GM12878 (cell line): Measurements from ENCODE around the gene STBD1. TPM values are rescaled to one million over a fixed set of nuclear protein-coding genes. Genes with fewer than 3 reads are reported as not detected.

Source experiments
- ATAC-seq: fragments of 200-7000 bp; cut with Tn5 transposase; 3 replicates; pipeline ENCODE4 v1.9.1; 2020; ENCODE audit warnings: mild to moderate bottlenecking, moderate library complexity
- BruUV-seq: library from RNA; stranded (reverse); fragments of 400-500 nt; replicated peaks from 2 replicates; lab custom pipeline; 2021; lab: Mats Ljungman, UMichigan
- CTCF ChIA-PET: fragments of 300-600 bp; sonication (Branson Sonifier 250); formaldehyde crosslinking; extraction: SDS; loops from one replicate; lab custom pipeline; 2021; ENCODE audit warnings: inconsistent platforms; lab: Yijun Ruan, JAX
- POLR2A ChIA-PET: fragments of 350-600 bp; formaldehyde crosslinking; extraction: SDS; loops from one replicate; lab custom pipeline; 2021; ENCODE audit warnings: inconsistent platforms; lab: Charles Lee
- RAD21 ChIA-PET: fragments of 300-600 bp; sonication (Branson Sonifier 250); formaldehyde crosslinking; loops from one replicate; lab custom pipeline; 2023; ENCODE audit warnings: antibody characterized with exemption; ENCODE audit not compliant: unreplicated experiment; lab: Charles Lee
- SMC1A ChIA-PET: fragments of 300-600 bp; sonication (Branson Sonifier 250); formaldehyde crosslinking; loops from one replicate; lab custom pipeline; 2023; ENCODE audit not compliant: unreplicated experiment, uncharacterized antibody; lab: Charles Lee
- DNase-seq: peaks from one replicate; pipeline ENCODE4 v3.0.0-alpha.2; 2011; ENCODE audit warnings: low read depth, low spot score
- FAIRE-seq: peaks from 3 replicates; lab custom pipeline; 2011; peaks lifted over from hg19 to GRCh38; lab: Jason Lieb, UNC
- H2AFZ ChIP-seq: 2 replicates; pipeline ENCODE4 v1.6.0; 2011; ENCODE audit warnings: low read depth, low read length, control low read depth; ENCODE audit not compliant: control insufficient read depth
- H3K27ac ChIP-seq: 2 replicates; pipeline ENCODE4 v1.5.1; 2011; ENCODE audit warnings: control low read depth; ENCODE audit not compliant: control insufficient read depth, insufficient read depth
- H3K27me3 ChIP-seq, 2 experiments: replicated peaks in 1 of 2; 2 replicates each; pipeline versions ENCODE4 v1.6.0 to v1.6.1; 2011; ENCODE audit warnings: low read length in 1 of 2; ENCODE audit not compliant: control insufficient read depth in 2 of 2, insufficient read depth in 2 of 2
- H3K36me3 ChIP-seq, 2 experiments: 2 replicates each; pipeline ENCODE4 v1.5.1; 2011; ENCODE audit warnings: low read length in 1 of 2; ENCODE audit not compliant: control insufficient read depth in 2 of 2, insufficient read depth in 2 of 2
- H3K4me1 ChIP-seq: 2 replicates; pipeline ENCODE4 v1.6.1; 2011; ENCODE audit warnings: mild to moderate bottlenecking, low read length, moderate library complexity, mixed read lengths; ENCODE audit not compliant: control insufficient read depth, insufficient read depth
- H3K4me2 ChIP-seq: 2 replicates; pipeline ENCODE4 v1.6.0; 2011; ENCODE audit warnings: control low read depth; ENCODE audit not compliant: control insufficient read depth, insufficient read depth
- H3K4me3 ChIP-seq: fragments of 200-600 bp; sonication (generic); 2 replicates; pipeline ENCODE4 v1.5.1; 2016
- H3K79me2 ChIP-seq: 2 replicates; pipeline ENCODE4 v1.6.0; 2011; ENCODE audit warnings: low read length; ENCODE audit not compliant: control insufficient read depth, insufficient read depth
- H3K9ac ChIP-seq: 2 replicates; pipeline ENCODE4 v1.8.0; 2011; ENCODE audit warnings: low read length, control low read depth, mixed read lengths; ENCODE audit not compliant: control insufficient read depth, insufficient read depth
- H3K9me3 ChIP-seq: replicated peaks from 3 replicates; pipeline ENCODE4 v1.5.1; 2011; ENCODE audit warnings: mild to moderate bottlenecking, low read length; ENCODE audit not compliant: control insufficient read depth, insufficient read depth
- H4K20me1 ChIP-seq: 2 replicates; pipeline ENCODE4 v1.6.0; 2011; ENCODE audit not compliant: control insufficient read depth, insufficient read depth
- BRCA1 ChIP-seq: IDR thresholded peaks from 2 replicates; pipeline ENCODE4 v1.6.1; 2011; ENCODE audit warnings: low read depth, low read length, improper control_type of control experiment
- CEBPB ChIP-seq, 2 experiments: fragments of 150-350 bp in 1 of 2; IDR thresholded peaks; 2 replicates each; pipeline ENCODE4 v1.6.1; 2012 to 2014; ENCODE audit warnings: low read depth in 2 of 2, low read length in 2 of 2, borderline replicate concordance in 1 of 2, inconsistent platforms in 1 of 2
- GATAD2B ChIP-seq: fragments of 450-650 bp; conservative IDR thresholded peaks from 2 replicates; pipeline ENCODE4 v1.6.1; 2017; ENCODE audit warnings: low read depth, mild to moderate bottlenecking, moderate library complexity
- HDAC6 ChIP-seq: fragments of 200-600 bp; sonication (generic); IDR thresholded peaks from one replicate; pipeline ENCODE4 v1.8.0; 2017; ENCODE audit warnings: antibody characterized with exemption; ENCODE audit not compliant: unreplicated experiment
- JUNB ChIP-seq: IDR thresholded peaks from 2 replicates; pipeline ENCODE4 v1.6.1; 2016; ENCODE audit warnings: antibody characterized with exemption, mild to moderate bottlenecking
- MTA2 ChIP-seq: fragments of 450-650 bp; IDR thresholded peaks from 2 replicates; pipeline ENCODE4 v1.6.1; 2016; ENCODE audit warnings: low read depth, mild to moderate bottlenecking, moderate library complexity
- MYB ChIP-seq: fragments of 150-350 bp; IDR thresholded peaks from 2 replicates; pipeline ENCODE4 v1.6.1; 2014; ENCODE audit warnings: mild to moderate bottlenecking, low read depth, low read length, borderline replicate concordance
- POLR2AphosphoS2 ChIP-seq: IDR thresholded peaks from 2 replicates; pipeline ENCODE4 v1.6.1; 2011; ENCODE audit warnings: low read depth, mild to moderate bottlenecking, low read length, improper control_type of control experiment, moderate library complexity
- POLR2AphosphoS5 ChIP-seq: IDR thresholded peaks from 2 replicates; pipeline ENCODE4 v1.6.1; 2011; ENCODE audit warnings: mild to moderate bottlenecking, low read length, inconsistent platforms
- RUNX3 ChIP-seq: IDR thresholded peaks from 2 replicates; pipeline ENCODE4 v1.6.1; 2012; ENCODE audit warnings: low read length, inconsistent platforms
- SMARCA5 ChIP-seq: fragments of 450-650 bp; IDR thresholded peaks from 2 replicates; pipeline ENCODE4 v1.6.1; 2017; ENCODE audit warnings: mild to moderate bottlenecking
- SRF ChIP-seq, 2 experiments: IDR thresholded peaks; 2 replicates each; pipeline ENCODE4 v1.6.1; 2011; ENCODE audit warnings: low read depth in 2 of 2, low read length in 2 of 2, mild to moderate bottlenecking in 1 of 2, moderate library complexity in 1 of 2
- TCF7 ChIP-seq: IDR thresholded peaks from 2 replicates; pipeline ENCODE4 v1.6.1; 2014; ENCODE audit warnings: antibody characterized with exemption, borderline replicate concordance
- ZBED1 ChIP-seq: IDR thresholded peaks from 2 replicates; pipeline ENCODE4 v1.6.1; 2016; ENCODE audit warnings: borderline replicate concordance
- WGBS: methylation state at CpG from one replicate; pipeline ENCODE4 v1.1.6; 2016; ENCODE audit warnings: low lambda C conversion rate; ENCODE audit not compliant: insufficient replicate concordance, insufficient coverage; ENCODE audit errors: missing lambda C conversion rate; 5-methylcytosine and 5-hydroxymethylcytosine counted together
- in situ Hi-C: fragments of 300-500 bp; cut with MboI; formaldehyde crosslinking; loops from 9 replicates; pipeline ENCODE4 v1.14.3; 2018; ENCODE audit warnings: mixed read lengths
- intact Hi-C: fragments of 100-400 bp; cut with micrococcal nuclease; formaldehyde crosslinking; loops from one replicate; pipeline ENCODE4 v1.14.2; 2022; ENCODE audit not compliant: unreplicated experiment
- polyA plus RNA-seq, 11 experiments: library from polyadenylated mRNA; depleted of rRNA in 4 of 11; unstranded in 6 of 11; stranded (reverse) in 5 of 11; fragments of >200 nt; fragmentation: Nextera tagmentation in 4 of 11; fragmentation: Illumina TruSeq in 1 of 11; extraction: Ambion mirVana in 4 of 11; extraction: Trizol in 1 of 11; gene quantifications; 1 replicate in 1 of 11; 2 replicates in 10 of 11; pipeline versions ENCODE4 v1.2.1 to v1.2.3, GENCODE V29; 2011 to 2016; ENCODE audit warnings: inconsistent platforms in 2 of 11, missing spikeins in 2 of 11, low read depth in 1 of 11
- total RNA-seq, 4 experiments: library from RNA; depleted of rRNA in 3 of 4; stranded (reverse); fragments of >200 nt in 3 of 4; fragmentation: Illumina TruSeq in 1 of 4; extraction: Trizol in 1 of 4; gene quantifications; 2 replicates each; pipeline versions ENCODE4 v1.2.1 to v1.2.3, GENCODE V29; 2013 to 2021
- TF ChIP-seq, protein P1 (sequence below): IDR thresholded peaks from 2 replicates; pipeline ENCODE4 v1.6.1; 2012; ENCODE audit warnings: low read depth, low read length, improper control_type of control experiment
- TF ChIP-seq, protein P2 (sequence below): fragments of 450-650 bp; conservative IDR thresholded peaks from 2 replicates; pipeline ENCODE4 v1.6.1; 2017; ENCODE audit warnings: mild to moderate bottlenecking, moderate library complexity
- TF ChIP-seq, protein P3 (sequence below): IDR thresholded peaks from 2 replicates; pipeline ENCODE4 v1.6.1; 2011; ENCODE audit warnings: low read depth, mild to moderate bottlenecking, low read length, moderate library complexity, borderline replicate concordance; ENCODE audit errors: extremely low read depth
- TF ChIP-seq, protein P4 (sequence below): IDR thresholded peaks from 2 replicates; pipeline ENCODE4 v1.6.1; 2011; ENCODE audit warnings: borderline replicate concordance, low read depth, mild to moderate bottlenecking, moderate library complexity, low read length; ENCODE audit not compliant: insufficient read depth, poor library complexity, severe bottlenecking

Gene STBD1
- total and polyA plus RNA-seq, 10 of the 15 experiments (the other 5 are each of a cell fraction or from before 2014, with no cell fraction given) = 0.04 to 0.10 (median 0.05) TPM; not detected in 7

DNA sequence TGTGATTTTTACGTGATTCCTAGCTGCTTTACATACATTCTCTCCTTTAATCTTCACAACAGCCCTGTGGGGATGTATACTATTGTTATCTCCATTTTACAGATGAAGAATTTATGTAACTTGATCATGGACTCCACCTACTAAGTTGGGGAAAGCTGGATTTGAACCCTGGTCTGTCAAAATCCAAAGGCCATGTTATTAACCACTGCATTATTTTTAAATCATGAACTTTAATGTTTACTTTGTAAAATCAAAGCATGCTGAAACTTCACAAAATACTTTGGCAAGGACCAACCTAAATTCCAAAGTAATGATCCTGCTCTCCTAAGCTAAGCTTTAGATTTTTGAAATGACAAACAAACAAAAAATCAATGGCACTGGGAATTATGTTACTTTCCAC, 28.9 kb upstream of the STBD1 start (continued):
- TF ChIP-seq, protein P1, sequence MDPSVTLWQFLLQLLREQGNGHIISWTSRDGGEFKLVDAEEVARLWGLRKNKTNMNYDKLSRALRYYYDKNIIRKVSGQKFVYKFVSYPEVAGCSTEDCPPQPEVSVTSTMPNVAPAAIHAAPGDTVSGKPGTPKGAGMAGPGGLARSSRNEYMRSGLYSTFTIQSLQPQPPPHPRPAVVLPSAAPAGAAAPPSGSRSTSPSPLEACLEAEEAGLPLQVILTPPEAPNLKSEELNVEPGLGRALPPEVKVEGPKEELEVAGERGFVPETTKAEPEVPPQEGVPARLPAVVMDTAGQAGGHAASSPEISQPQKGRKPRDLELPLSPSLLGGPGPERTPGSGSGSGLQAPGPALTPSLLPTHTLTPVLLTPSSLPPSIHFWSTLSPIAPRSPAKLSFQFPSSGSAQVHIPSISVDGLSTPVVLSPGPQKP = no peak

DNA sequence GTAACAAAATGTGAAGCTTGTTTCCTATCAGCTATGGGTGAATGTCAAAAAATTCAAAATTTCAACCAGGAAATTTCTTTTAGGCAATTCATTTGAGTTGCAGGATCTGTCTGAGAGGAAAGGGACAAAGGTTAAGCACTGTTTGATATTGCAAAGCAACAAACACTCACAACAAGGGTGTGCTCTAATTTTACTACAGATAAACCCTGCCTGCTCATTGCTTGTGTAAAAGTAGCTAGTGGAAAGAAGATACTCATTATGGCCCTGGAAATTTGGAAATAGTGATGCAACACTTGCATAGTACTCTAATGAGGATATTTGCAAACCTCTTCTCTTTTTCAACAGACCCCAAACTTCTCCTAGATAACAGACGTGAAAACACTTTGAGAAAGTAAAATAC, 27.9 kb upstream of the STBD1 start:
- H3K36me3 ChIP-seq = no peaks in the 10 kb centered on the region
- H3K27ac ChIP-seq = no peak overlapping the region
- H2AFZ ChIP-seq = no peak overlapping the region
- H3K9me3 ChIP-seq = no peaks in the 10 kb centered on the region
- no peak overlapping the region for H3K4me2 ChIP-seq
- BruUV-seq = no TSS peak
- no peak for FAIRE-seq
- H3K4me3 ChIP-seq = no peak overlapping the region
- intact Hi-C loops = no loop called here
- DNase-seq = no peak
- WGBS = 0% methylated on average over 1 of the region's 1 CpG
- POLR2A ChIA-PET = no interaction called here
- no peaks in the 10 kb centered on the region for H4K20me1 ChIP-seq
- TF ChIP-seq SMARCA5 = no peak
- TF ChIP-seq POLR2AphosphoS2 = no peak
- TF ChIP-seq, protein P2, sequence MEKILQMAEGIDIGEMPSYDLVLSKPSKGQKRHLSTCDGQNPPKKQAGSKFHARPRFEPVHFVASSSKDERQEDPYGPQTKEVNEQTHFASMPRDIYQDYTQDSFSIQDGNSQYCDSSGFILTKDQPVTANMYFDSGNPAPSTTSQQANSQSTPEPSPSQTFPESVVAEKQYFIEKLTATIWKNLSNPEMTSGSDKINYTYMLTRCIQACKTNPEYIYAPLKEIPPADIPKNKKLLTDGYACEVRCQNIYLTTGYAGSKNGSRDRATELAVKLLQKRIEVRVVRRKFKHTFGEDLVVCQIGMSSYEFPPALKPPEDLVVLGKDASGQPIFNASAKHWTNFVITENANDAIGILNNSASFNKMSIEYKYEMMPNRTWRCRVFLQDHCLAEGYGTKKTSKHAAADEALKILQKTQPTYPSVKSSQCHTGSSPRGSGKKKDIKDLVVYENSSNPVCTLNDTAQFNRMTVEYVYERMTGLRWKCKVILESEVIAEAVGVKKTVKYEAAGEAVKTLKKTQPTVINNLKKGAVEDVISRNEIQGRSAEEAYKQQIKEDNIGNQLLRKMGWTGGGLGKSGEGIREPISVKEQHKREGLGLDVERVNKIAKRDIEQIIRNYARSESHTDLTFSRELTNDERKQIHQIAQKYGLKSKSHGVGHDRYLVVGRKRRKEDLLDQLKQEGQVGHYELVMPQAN = no peak
- TF ChIP-seq POLR2AphosphoS5 = no peak
- no peak for TF ChIP-seq JUNB
- no peak for TF ChIP-seq SRF (IDR thresholded peaks at IDR 0.05; ENCODE audit: low read depth in 2 of 2, low read length in 2 of 2)
- no peak for TF ChIP-seq HDAC6
- no peak for TF ChIP-seq GATAD2B
- no peak for TF ChIP-seq CEBPB (IDR thresholded peaks at IDR 0.05; ENCODE audit: borderline replicate concordance in 1 of 2, low read depth in 2 of 2, low read length in 2 of 2)
- TF ChIP-seq, protein P3, sequence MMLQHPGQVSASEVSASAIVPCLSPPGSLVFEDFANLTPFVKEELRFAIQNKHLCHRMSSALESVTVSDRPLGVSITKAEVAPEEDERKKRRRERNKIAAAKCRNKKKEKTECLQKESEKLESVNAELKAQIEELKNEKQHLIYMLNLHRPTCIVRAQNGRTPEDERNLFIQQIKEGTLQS = no peak
- TF ChIP-seq, protein P4, sequence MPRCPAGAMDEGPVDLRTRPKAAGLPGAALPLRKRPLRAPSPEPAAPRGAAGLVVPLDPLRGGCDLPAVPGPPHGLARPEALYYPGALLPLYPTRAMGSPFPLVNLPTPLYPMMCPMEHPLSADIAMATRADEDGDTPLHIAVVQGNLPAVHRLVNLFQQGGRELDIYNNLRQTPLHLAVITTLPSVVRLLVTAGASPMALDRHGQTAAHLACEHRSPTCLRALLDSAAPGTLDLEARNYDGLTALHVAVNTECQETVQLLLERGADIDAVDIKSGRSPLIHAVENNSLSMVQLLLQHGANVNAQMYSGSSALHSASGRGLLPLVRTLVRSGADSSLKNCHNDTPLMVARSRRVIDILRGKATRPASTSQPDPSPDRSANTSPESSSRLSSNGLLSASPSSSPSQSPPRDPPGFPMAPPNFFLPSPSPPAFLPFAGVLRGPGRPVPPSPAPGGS = no peak
- no peak for TF ChIP-seq BRCA1
- no peak for TF ChIP-seq TCF7
- no peak for TF ChIP-seq MYB
- no peak for TF ChIP-seq ZBED1
- TF ChIP-seq MTA2 = no peak
- TF ChIP-seq RUNX3 = no peak
- TF ChIP-seq, all 136 proteins: peak for 0
- H3K27me3 ChIP-seq = peaks cover 0 to 3% of the 10 kb centered on the region in 2 experiments; a peak in 3 of 4 replicates
- H3K9ac ChIP-seq = no peak overlapping the region
- ChIA-PET CTCF (interaction anchor here (0.8 to 1.5 kb wide), 3 partner anchors 29 to 226 kb away, joined by 3 to 4 read pairs (median 3); no protein-coding TSS in a partner anchor), RAD21 (interaction anchor here (1.5 kb wide), 1 partner anchor 24 kb away, joined by 3 read pairs; no protein-coding TSS in a partner anchor), SMC1A (interaction anchor here (1.2 to 2.2 kb wide), 3 partner anchors 9 to 17 kb away, joined by 3 to 9 read pairs (median 4); no protein-coding TSS in a partner anchor)
- H3K79me2 ChIP-seq = no peaks in the 10 kb centered on the region
- no peaks in the 10 kb centered on the region for H3K4me1 ChIP-seq
- in situ Hi-C loops = no loop called here
- ATAC-seq = no peak
